IMR-90 (cell line): ENCODE measurements around the gene SHROOM4. TPM values are rescaled to one million over a fixed set of nuclear protein-coding genes. Genes with fewer than 3 reads are reported as not detected.
A peak's percentile ranks its signal among the peaks of the same experiment; 100 is the strongest.

Source experiments
- ATAC-seq: fragments of 200-7000 bp; cut with Tn5 transposase; 2 replicates; pipeline ENCODE4 v1.9.1; 2020; ENCODE audit warnings: low read depth, mild to moderate bottlenecking, moderate library complexity
- BruUV-seq: library from RNA; stranded (reverse); fragments of 400-500 nt; replicated peaks from 2 replicates; lab custom pipeline; 2021; lab: Mats Ljungman, UMichigan
- CTCF ChIA-PET: fragments of 300-600 bp; formaldehyde crosslinking; extraction: SDS; loops from one replicate; lab custom pipeline; 2021; ENCODE audit warnings: antibody characterized with exemption; lab: Yijun Ruan, JAX
- POLR2A ChIA-PET: fragments of 300-600 bp; sonication (Branson Sonifier 250); formaldehyde crosslinking; loops from one replicate; lab custom pipeline; 2022; ENCODE audit warnings: antibody characterized with exemption; ENCODE audit not compliant: unreplicated experiment; lab: Charles Lee
- DNase-seq: peaks from one replicate; pipeline ENCODE4 v3.0.0; 2013
- H2AFZ ChIP-seq: replicated peaks from 2 replicates; pipeline ENCODE3; 2013; ENCODE audit warnings: low read length, mild to moderate bottlenecking; ENCODE audit not compliant: poor library complexity
- H2AK5ac ChIP-seq: 2 replicates; pipeline ENCODE4 v1.6.1; 2013; ENCODE audit warnings: low read depth, low read length, inconsistent platforms
- H2AK9ac ChIP-seq: replicated peaks from 2 replicates; pipeline ENCODE3; 2013; ENCODE audit warnings: mild to moderate bottlenecking, low read depth, low read length, moderate library complexity; ENCODE audit not compliant: poor library complexity
- H2BK120ac ChIP-seq: 2 replicates; pipeline ENCODE4 v1.6.1; 2013; ENCODE audit warnings: low read depth, low read length, inconsistent platforms
- H2BK15ac ChIP-seq: 3 replicates; pipeline ENCODE4 v1.6.1; 2013; ENCODE audit warnings: low read depth, low read length, inconsistent platforms
- H2BK20ac ChIP-seq: 2 replicates; pipeline ENCODE4 v1.6.1; 2013; ENCODE audit warnings: low read depth, mild to moderate bottlenecking, inconsistent platforms, low read length, moderate library complexity
- H2BK5ac ChIP-seq: 2 replicates; pipeline ENCODE4 v1.6.1; 2013; ENCODE audit warnings: mild to moderate bottlenecking, low read depth, low read length, inconsistent platforms; ENCODE audit not compliant: poor library complexity, severe bottlenecking
- H3K14ac ChIP-seq: replicated peaks from 2 replicates; pipeline ENCODE4 v1.6.1; 2013; ENCODE audit warnings: low read depth, low read length, inconsistent platforms
- H3K18ac ChIP-seq: 2 replicates; pipeline ENCODE4 v1.6.1; 2013; ENCODE audit warnings: low read depth, low read length, control low read depth
- H3K23ac ChIP-seq: 2 replicates; pipeline ENCODE4 v1.6.1; 2013; ENCODE audit warnings: low read depth, low read length, inconsistent platforms
- H3K27ac ChIP-seq: 2 replicates; pipeline ENCODE4 v1.5.1; 2013; ENCODE audit warnings: mild to moderate bottlenecking, control low read depth, low read length; ENCODE audit not compliant: insufficient read depth
- H3K27me3 ChIP-seq: 2 replicates; pipeline ENCODE4 v1.6.1; 2013; ENCODE audit warnings: low read length; ENCODE audit not compliant: control insufficient read depth, insufficient read depth
- H3K36me3 ChIP-seq: 2 replicates; pipeline ENCODE4 v1.6.1; 2013; ENCODE audit warnings: low read length, mixed read lengths; ENCODE audit not compliant: control insufficient read depth, insufficient read depth
- H3K4ac ChIP-seq: 2 replicates; pipeline ENCODE4 v1.6.1; 2013; ENCODE audit warnings: low read depth, low read length, inconsistent platforms
- H3K4me1 ChIP-seq: 2 replicates; pipeline ENCODE4 v1.6.1; 2013; ENCODE audit warnings: low read length, mixed read lengths; ENCODE audit not compliant: control insufficient read depth, insufficient read depth
- H3K4me2 ChIP-seq: 2 replicates; pipeline ENCODE4 v1.6.1; 2013; ENCODE audit warnings: low read depth, mild to moderate bottlenecking, control low read depth, low read length, moderate library complexity
- H3K4me3 ChIP-seq: 2 replicates; pipeline ENCODE4 v1.5.1; 2013; ENCODE audit warnings: low read depth, mild to moderate bottlenecking, control low read depth, low read length, moderate library complexity; ENCODE audit not compliant: insufficient read depth
- H3K56ac ChIP-seq: 2 replicates; pipeline ENCODE4 v1.6.1; 2013; ENCODE audit warnings: low read length, inconsistent platforms; ENCODE audit not compliant: insufficient read depth; ENCODE audit errors: extremely low read depth
- H3K79me1 ChIP-seq, 2 experiments: 2 replicates each; pipeline ENCODE4 v1.6.1; 2013; ENCODE audit warnings: low read length in 2 of 2, inconsistent platforms in 1 of 2, low read depth in 1 of 2
- H3K9ac ChIP-seq: 2 replicates; pipeline ENCODE4 v1.6.1; 2013; ENCODE audit warnings: low read depth, low read length, control low read depth
- H3K9me1 ChIP-seq: 2 replicates; pipeline ENCODE4 v1.6.1; 2013; ENCODE audit warnings: low read length, inconsistent platforms; ENCODE audit not compliant: insufficient read depth
- H3K9me3 ChIP-seq: 2 replicates; pipeline ENCODE4 v1.6.1; 2013; ENCODE audit warnings: low read length; ENCODE audit not compliant: control insufficient read depth, insufficient read depth
- H4K20me1 ChIP-seq: 2 replicates; pipeline ENCODE4 v1.6.1; 2013; ENCODE audit warnings: low read length, inconsistent platforms; ENCODE audit not compliant: insufficient read depth
- H4K5ac ChIP-seq: 2 replicates; pipeline ENCODE4 v1.6.1; 2013; ENCODE audit warnings: mild to moderate bottlenecking, low read depth, low read length, control low read depth
- H4K8ac ChIP-seq, 2 experiments: 2 replicates each; pipeline ENCODE4 v1.6.1; 2013; ENCODE audit warnings: low read depth in 2 of 2, low read length in 2 of 2, control low read depth in 1 of 2, inconsistent platforms in 1 of 2
- H4K91ac ChIP-seq: 2 replicates; pipeline ENCODE4 v1.6.1; 2013; ENCODE audit warnings: low read depth, low read length, inconsistent platforms; ENCODE audit not compliant: insufficient read depth
- BHLHE40 ChIP-seq: fragments of 150-350 bp; IDR thresholded peaks from 2 replicates; pipeline ENCODE4 v1.6.1; 2016; ENCODE audit warnings: mild to moderate bottlenecking, low read depth, low read length
- CEBPB ChIP-seq: IDR thresholded peaks from 2 replicates; pipeline ENCODE4 v1.6.1; 2012; ENCODE audit warnings: low read depth, low read length, improper control_type of control experiment
- CHD1 ChIP-seq: IDR thresholded peaks from 2 replicates; pipeline ENCODE4 v1.6.1; 2012; ENCODE audit warnings: low read depth, low read length, improper control_type of control experiment
- ELK1 ChIP-seq: fragments of 150-350 bp; IDR thresholded peaks from 2 replicates; pipeline ENCODE4 v1.6.1; 2016; ENCODE audit warnings: low read depth, mild to moderate bottlenecking, low read length, moderate library complexity, borderline replicate concordance
- FOS ChIP-seq: fragments of 150-350 bp; IDR thresholded peaks from 2 replicates; pipeline ENCODE4 v1.6.1; 2016; ENCODE audit warnings: low read depth, low read length
- MAFK ChIP-seq: IDR thresholded peaks from 2 replicates; pipeline ENCODE4 v1.6.1; 2012; ENCODE audit warnings: low read depth, low read length, improper control_type of control experiment
- MAZ ChIP-seq: IDR thresholded peaks from 2 replicates; pipeline ENCODE4 v1.6.1; 2012; ENCODE audit warnings: low read depth, mild to moderate bottlenecking, low read length, improper control_type of control experiment, moderate library complexity, borderline replicate concordance
- MXI1 ChIP-seq: IDR thresholded peaks from 2 replicates; pipeline ENCODE4 v1.6.1; 2012; ENCODE audit warnings: low read depth, mild to moderate bottlenecking, low read length, moderate library complexity, borderline replicate concordance
- NFE2L2 ChIP-seq: fragments of 150-350 bp; IDR thresholded peaks from 2 replicates; pipeline ENCODE4 v1.6.1; 2016; ENCODE audit warnings: low read depth, mild to moderate bottlenecking, low read length
- POLR2A ChIP-seq: IDR thresholded peaks from 2 replicates; pipeline ENCODE4 v1.6.1; 2012; ENCODE audit warnings: mild to moderate bottlenecking, low read depth, low read length
- RAD21 ChIP-seq: IDR thresholded peaks from 2 replicates; pipeline ENCODE4 v1.6.1; 2012; ENCODE audit warnings: low read length, improper control_type of control experiment
- RCOR1 ChIP-seq: IDR thresholded peaks from 2 replicates; pipeline ENCODE4 v1.6.1; 2012; ENCODE audit warnings: mild to moderate bottlenecking, low read length, improper control_type of control experiment; ENCODE audit not compliant: insufficient replicate concordance
- RFX5 ChIP-seq: IDR thresholded peaks from 2 replicates; pipeline ENCODE4 v1.8.0; 2012; ENCODE audit warnings: low read depth, mild to moderate bottlenecking, low read length, moderate library complexity
- SMC3 ChIP-seq: fragments of 150-350 bp; IDR thresholded peaks from 2 replicates; pipeline ENCODE4 v1.6.1; 2016; ENCODE audit warnings: low read depth, mild to moderate bottlenecking, antibody characterized with exemption, low read length, moderate library complexity
- USF2 ChIP-seq: fragments of 150-350 bp; IDR thresholded peaks from 2 replicates; pipeline ENCODE4 v1.6.1; 2017; ENCODE audit warnings: mild to moderate bottlenecking, antibody characterized with exemption, low read length, low read depth
- WGBS, 2 experiments: methylation state at CpG; one replicate each; pipeline versions ENCODE4 v1.1.5 to v1.1.7; 2013; ENCODE audit warnings: missing lambda C conversion rate in 2 of 2; ENCODE audit not compliant: insufficient read length in 1 of 2; ENCODE audit errors: extremely low coverage in 2 of 2; 5-methylcytosine and 5-hydroxymethylcytosine counted together
- dilution Hi-C: fragments of 300-500 bp; cut with HindIII; formaldehyde crosslinking; loops from one replicate; pipeline ENCODE4 v1.14.3; 2018; ENCODE audit warnings: low sequenced_read_pairs; ENCODE audit not compliant: unreplicated experiment
- in situ Hi-C: fragments of 300-500 bp; cut with MboI; formaldehyde crosslinking; loops from 3 replicates; pipeline ENCODE4 v1.14.3; 2019; ENCODE audit warnings: low sequenced_read_pairs, inconsistent platforms, mixed read lengths
- intact Hi-C: fragments of 100-400 bp; cut with micrococcal nuclease; formaldehyde crosslinking; loops from 2 replicates; pipeline ENCODE4 v1.10.0; 2022
- polyA plus RNA-seq, 3 experiments: library from polyadenylated mRNA; depleted of rRNA; stranded (reverse); fragments of >200 nt; gene quantifications; 2 replicates each; pipeline ENCODE4 v1.2.3, GENCODE V29; 2012; ENCODE audit warnings: low replicate concordance in 1 of 3
- total RNA-seq: library from RNA; depleted of rRNA; stranded (reverse); fragments of >200 nt; gene quantifications from 2 replicates; pipeline ENCODE4 v1.2.3, GENCODE V29; 2012

The SHROOM4 gene
- total and polyA plus RNA-seq, 2 of the 4 experiments (the other 2 are of a cell fraction) = 1.0 to 2.2 TPM

- ChIA-PET CTCF (no interaction called here), POLR2A (no interaction called here)
- ATAC-seq (no peak), DNase-seq (peak; percentile 26)
- no peaks in the 10 kb centered on the region for H4K20me1 ChIP-seq
- H2AFZ ChIP-seq = peak overlapping the region; percentile 75
- intact Hi-C loops = loop anchor here (5.0 kb wide), 2 partner anchors 88 to 117 kb away; no protein-coding TSS in a partner anchor
- H4K5ac ChIP-seq = peak overlapping the region; percentile 83
- peak overlapping the region; percentile 19; the same call in 1 of the 2 replicates for H4K91ac ChIP-seq
- H3K4me1 ChIP-seq = no peaks in the 10 kb centered on the region
- 0 out of 2 replicates have a peak overlapping the region, but pooled peaks have one; percentile 73 for H3K9ac ChIP-seq
- dilution Hi-C loops = no loop called here
- no peaks in the 10 kb centered on the region for H3K9me3 ChIP-seq
- no peak overlapping the region for H3K23ac ChIP-seq
- H3K4me3 ChIP-seq = peak overlapping the region; percentile 50
- no peak overlapping the region for H2AK9ac ChIP-seq
- H2BK20ac ChIP-seq = no peak overlapping the region
- peak overlapping the region; percentile 11; the same call in 1 of the 3 replicates for H2BK15ac ChIP-seq
- H3K56ac ChIP-seq = no peak overlapping the region
- WGBS, 2 experiments = 48% methylated on average over 4 of the region's 6 CpGs; no CpG with 5 or more reads in 1 of the 2 experiments
- H3K27ac ChIP-seq = peak overlapping the region; percentile 56; the same call in 1 of the 2 replicates
- H3K4me2 ChIP-seq = peak overlapping the region; percentile 90
- no peaks in the 10 kb centered on the region for H3K36me3 ChIP-seq
- in situ Hi-C loops = no loop called here
- BruUV-seq = no TSS peak
- H3K4ac ChIP-seq = peak overlapping the region; percentile 17
- TF ChIP-seq CEBPB (no peak), USF2 (no peak), RFX5 (no peak), MXI1 (no peak), BHLHE40 (no peak), NFE2L2 (no peak), RCOR1 (no peak), CHD1 (no peak), RAD21 (no peak), FOS (no peak), MAFK (no peak), POLR2A (no peak), ELK1 (no peak), MAZ (no peak), SMC3 (no peak)
- H3K14ac ChIP-seq = 0 out of 2 replicates have a peak overlapping the region, but pooled peaks have one; percentile 3
- H3K9me1 ChIP-seq = no peaks in the 10 kb centered on the region
- H3K27me3 ChIP-seq = no peaks in the 10 kb centered on the region
- peak overlapping the region; percentile 43 for H2BK5ac ChIP-seq
- 0 out of 2 replicates have a peak overlapping the region, but pooled peaks have one; percentile 61 for H3K18ac ChIP-seq
- no peaks in the 10 kb centered on the region for H3K79me1 ChIP-seq
- no peak overlapping the region for H2AK5ac ChIP-seq
- peak overlapping the region; percentile 82 to 84; a peak in 2 of 4 replicates for H4K8ac ChIP-seq
- no peak overlapping the region for H2BK120ac ChIP-seq
Observed at GRCh38 chrX:50814701-50815100, 707 bp upstream of the SHROOM4 start.
